GM18870 (cell line): Measurements from ENCODE around the gene RPA3.
A peak's percentile ranks its signal among the peaks of the same experiment; 100 is the strongest.

ENCODE experiments used
- ATAC-seq: cut with Tn5 transposase; IDR thresholded peaks from one replicate; pipeline ENCODE4 v1.9.1; 2021; ENCODE audit warnings: moderate library complexity; ENCODE audit not compliant: unreplicated experiment

RPA3 gene

GRCh38 chr7:7732621-7733281, 14.3 kb upstream of the RPA3 start:
- ATAC-seq = no peak

DNA sequence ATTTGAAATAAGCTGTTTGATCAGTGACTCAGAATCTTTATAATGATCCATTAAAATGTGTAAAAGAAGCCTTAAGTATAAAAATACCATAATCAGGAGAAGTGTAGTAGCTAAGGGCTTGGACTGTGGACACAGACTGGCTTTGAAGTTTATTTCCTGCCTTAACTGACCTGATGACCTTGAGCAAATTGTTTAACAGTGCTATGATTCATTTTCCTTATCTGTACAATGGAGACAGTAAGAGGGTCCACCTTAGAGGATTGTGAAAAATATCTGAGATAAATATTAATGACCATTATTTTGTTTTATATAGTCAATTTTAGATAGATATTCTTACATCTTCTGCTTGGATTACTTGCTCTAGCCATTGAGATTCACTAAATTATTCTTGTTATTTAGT, 13.3 kb upstream of the RPA3 start:
- ATAC-seq = no peak

GRCh38 chr7:7720750-7721621, 2.6 kb upstream of the RPA3 start:
- no peak for ATAC-seq

GRCh38 chr7:7720193-7720592, 1.8 kb upstream of the RPA3 start:
- ATAC-seq = no peak

DNA sequence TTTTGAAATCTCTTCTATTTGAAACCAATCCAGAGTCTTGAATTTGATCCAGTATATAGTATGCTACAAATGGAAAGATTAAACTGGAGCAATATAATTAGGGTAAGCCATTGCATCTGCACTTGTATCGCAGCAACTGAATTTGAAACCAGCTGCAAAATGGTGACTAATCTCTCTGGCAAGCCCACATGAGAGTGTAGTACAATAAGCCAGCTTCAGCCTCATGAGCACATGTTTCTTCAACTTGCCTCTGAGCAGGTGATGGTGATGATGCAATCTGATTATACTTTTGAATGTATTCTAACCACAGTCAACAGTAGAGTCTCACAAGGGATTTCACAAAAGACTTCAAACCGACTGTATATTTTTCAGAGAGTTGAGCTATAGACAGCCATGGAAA, 829 bp upstream of the RPA3 start:
- ATAC-seq = peak; percentile 96

GRCh38 chr7:7713730-7714129, 4.7 kb downstream of the RPA3 start:
- no peak for ATAC-seq

- no peak for ATAC-seq
Observed at GRCh38 chr7:7710469-7710868, 7.9 kb downstream of the RPA3 start.

DNA sequence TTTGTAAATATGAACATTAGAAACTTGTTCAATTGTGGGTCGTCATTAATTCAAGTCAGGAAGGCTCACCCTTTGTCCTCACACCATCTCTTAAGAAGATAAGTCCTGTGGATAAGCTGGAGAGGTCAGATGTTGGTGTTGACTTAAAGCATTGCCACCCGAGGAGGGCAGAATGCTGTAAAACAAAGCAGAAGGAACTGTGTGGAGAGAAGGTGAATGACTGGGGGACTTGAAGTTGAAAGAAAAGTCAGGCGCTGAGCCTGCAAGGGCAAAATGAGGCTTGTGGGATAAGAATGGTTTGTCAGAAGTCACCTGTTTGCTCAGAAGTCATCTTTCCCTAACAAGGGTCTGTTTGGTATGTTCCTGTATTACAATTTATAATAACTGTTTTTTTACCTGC, 9.1 kb downstream of the RPA3 start:
- no peak for ATAC-seq

- no peak for ATAC-seq
Observed at GRCh38 chr7:7707806-7708205, 10.6 kb downstream of the RPA3 start.

DNA sequence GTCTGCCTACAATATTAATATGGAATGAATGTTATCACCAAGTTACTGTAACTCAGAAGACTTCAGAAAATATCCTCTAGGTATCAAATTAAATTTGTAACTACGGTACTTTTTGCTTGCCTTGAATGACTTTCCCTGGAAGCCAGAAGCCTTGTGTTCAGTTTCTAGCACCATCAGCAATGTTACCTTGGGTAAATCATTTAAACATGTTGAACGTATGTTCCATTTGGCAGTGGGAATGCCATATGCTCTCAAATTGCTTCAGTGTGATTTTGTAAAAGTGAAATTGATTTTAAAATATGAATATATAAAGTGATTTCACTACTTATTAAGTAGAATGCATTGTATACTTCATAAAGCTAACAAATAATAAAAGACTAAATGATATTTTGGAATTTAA, 11.2 kb downstream of the RPA3 start:
- ATAC-seq = no peak

DNA sequence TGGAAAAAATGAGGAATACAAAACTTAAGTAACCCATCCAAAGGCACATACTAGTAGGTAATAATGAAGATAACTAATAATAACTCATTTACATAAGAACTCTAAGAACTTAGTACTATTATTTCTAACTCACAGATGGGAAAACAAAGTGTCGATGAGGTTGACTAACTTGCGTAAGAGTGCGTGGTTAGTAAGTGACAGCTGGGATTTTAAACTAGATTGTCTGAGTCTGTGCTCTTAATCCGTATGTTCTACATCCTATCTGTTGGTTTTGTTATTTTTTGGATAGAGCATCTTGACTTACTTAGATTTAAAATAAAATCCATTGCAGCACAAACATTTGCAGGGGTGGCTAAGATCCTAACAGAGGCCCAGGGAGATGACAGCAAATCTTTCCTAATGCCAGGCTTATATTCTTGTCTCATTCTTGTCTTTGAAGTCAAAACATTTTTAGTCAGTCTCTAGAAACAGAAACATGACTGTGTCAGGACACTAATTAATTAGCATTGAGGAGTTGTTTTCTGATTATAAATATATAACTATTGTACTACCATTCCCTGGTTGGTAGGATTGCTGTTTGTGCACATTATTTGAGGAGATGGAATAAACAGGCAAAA, 11.7 kb downstream of the RPA3 start:
- peak; percentile 11 for ATAC-seq

DNA sequence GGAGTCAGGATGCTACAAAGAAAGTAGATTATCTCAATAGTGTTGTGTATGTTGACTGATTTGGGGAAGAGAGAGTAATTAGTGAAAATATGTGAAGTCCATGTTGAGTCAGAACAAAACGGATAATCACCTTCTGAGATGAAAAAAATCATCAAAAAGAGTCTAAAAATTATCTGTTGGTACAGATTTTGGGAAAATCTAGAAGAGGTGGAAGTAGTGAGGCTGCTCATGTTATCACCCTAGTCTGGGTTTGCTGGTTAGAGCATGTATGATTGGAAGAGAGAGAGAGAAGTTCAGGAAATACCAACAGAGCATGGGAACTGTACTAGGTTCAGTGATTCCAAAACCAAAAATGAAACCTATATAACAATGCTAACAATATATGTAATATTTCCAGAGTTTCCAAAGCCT, 12.3 kb downstream of the RPA3 start:
- ATAC-seq = peak; percentile 63

DNA sequence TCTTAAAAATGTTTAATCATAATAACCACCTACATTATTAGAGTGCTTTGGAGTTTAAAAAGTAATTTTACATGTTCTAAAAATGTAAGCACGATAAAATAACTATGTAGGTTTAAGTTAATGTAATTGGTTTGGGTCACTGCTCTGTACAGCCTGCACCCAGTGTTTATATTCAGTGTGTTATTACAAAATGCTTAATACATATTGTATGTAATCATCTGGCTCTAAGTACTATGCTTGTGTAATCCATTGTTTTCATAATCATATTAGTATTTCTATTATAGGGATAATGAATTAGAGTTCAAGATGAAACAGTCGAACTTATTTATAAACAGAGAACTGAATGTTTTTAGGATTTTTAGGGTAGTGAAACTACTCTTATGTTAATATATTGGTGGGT, 13.1 kb downstream of the RPA3 start:
- no peak for ATAC-seq

GRCh38 chr7:7704867-7705266, 13.5 kb downstream of the RPA3 start:
- no peak for ATAC-seq

DNA sequence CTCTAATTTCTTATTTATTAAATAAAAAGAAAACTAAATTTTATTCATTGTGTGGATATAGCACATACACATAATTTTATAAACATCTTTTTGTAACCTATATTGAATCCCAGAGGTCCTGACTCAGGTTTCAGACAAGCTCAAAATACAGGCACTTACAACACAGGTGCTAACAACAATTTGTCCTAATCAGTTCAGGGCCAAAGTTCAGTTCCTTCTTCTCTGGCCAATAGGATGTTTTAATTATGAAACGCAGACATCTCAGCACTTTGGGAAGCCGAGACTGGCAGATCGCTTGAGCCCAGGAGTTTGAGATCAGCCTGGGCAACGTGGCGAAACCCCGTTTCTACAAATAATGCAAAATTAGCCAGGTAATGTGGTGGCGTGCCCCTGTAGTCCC, 15.0 kb downstream of the RPA3 start:
- ATAC-seq = no peak

- ATAC-seq = no peak
Observed at GRCh38 chr7:7702826-7703225, 15.6 kb downstream of the RPA3 start.

GRCh38 chr7:7701527-7701926, 16.9 kb downstream of the RPA3 start:
- ATAC-seq = no peak

GRCh38 chr7:7699970-7700369, 18.4 kb downstream of the RPA3 start:
- ATAC-seq = no peak

DNA sequence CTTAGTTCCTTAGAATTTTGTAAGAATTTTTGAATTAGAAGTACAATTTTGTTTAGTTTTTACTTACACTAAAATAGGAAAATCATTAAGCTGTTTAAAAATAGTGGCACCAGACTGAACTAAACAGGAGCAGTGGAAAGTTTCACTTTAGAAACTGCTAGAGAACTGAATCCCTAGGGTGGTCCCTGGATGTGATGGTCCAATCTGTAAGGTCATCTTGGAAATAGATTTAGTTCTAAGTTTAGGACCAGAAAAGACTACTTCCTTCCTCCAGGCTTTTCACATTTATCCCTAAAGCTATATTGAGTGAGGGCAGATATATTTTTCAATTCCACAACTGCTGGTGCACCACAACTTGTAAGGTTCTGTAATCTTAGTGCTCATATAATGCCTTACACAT, 19.0 kb downstream of the RPA3 start:
- ATAC-seq = no peak

GRCh38 chr7:7698930-7699329, 19.5 kb downstream of the RPA3 start:
- ATAC-seq = no peak

DNA sequence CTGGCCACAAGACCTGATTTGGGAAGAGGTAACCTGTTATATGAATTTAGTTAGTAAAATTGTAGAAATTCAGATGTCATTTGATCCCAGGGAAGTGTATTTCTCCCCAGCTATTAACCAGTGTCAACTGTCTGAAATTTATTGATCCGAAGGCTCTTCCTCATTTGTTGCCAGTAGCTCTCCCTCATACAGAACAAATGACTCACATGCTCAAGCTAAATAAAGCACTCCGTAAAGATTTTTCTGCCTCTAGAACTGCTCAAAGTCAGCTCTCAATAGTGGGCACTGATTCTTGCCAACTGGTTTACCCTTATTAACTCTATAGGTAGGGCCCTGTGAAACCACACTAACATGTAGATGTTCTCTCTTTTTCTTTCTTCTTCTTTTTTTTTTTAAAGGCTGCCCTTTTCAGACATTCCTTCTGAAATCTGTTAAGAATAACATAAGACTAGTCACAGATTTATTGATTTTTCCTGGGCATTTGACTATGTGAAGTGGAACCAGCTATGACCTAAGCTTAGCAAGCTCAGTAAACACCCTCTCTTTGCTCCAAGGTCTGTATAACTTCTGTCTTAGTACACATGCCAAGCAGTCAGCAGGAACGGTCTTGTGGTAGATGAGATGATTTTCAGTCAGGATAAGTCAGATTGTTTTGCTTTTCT, 21.8 kb downstream of the RPA3 start:
- no peak for ATAC-seq
